Measurements from ENCODE around the gene TUBGCP3.

Gene TUBGCP3

DNA sequence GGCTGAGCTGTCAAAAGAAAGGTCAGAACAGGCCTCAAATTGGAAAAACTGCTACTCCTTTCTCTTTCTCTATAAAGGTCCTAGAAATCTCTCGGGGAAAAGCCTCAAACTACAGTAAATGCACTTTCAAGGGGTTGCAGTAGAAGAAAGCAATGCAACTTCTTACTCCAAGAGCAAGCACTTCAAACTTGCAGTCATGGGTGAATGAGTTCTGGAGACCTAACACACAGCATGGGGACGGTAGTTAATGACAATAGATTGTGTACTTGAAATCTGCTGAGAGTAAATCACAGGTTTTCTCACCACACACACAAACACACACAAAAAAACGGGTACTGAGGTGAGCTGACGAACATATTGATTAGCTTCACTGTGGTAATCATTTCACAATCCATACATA lies 11.8 kb downstream of the TUBGCP3 start:
- peaks cover 4% of the 10 kb centered on the region; the same call in 1 of the 2 replicates for H3K9me3 ChIP-seq
- H3K36me3 ChIP-seq = peaks cover 5% of the 10 kb centered on the region
- DNase-seq = no peak
- no peaks in the 10 kb centered on the region for H3K27me3 ChIP-seq
- TF ChIP-seq, protein P1, sequence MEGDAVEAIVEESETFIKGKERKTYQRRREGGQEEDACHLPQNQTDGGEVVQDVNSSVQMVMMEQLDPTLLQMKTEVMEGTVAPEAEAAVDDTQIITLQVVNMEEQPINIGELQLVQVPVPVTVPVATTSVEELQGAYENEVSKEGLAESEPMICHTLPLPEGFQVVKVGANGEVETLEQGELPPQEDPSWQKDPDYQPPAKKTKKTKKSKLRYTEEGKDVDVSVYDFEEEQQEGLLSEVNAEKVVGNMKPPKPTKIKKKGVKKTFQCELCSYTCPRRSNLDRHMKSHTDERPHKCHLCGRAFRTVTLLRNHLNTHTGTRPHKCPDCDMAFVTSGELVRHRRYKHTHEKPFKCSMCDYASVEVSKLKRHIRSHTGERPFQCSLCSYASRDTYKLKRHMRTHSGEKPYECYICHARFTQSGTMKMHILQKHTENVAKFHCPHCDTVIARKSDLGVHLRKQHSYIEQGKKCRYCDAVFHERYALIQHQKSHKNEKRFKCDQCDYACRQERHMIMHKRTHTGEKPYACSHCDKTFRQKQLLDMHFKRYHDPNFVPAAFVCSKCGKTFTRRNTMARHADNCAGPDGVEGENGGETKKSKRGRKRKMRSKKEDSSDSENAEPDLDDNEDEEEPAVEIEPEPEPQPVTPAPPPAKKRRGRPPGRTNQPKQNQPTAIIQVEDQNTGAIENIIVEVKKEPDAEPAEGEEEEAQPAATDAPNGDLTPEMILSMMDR (IDR thresholded peaks at IDR 0.05; ENCODE audit: low read depth, low read length) = no peak
- no peaks in the 10 kb centered on the region; the same call in 1 of the 2 replicates for H3K4me1 ChIP-seq
- no peak overlapping the region for H3K4me3 ChIP-seq (ENCODE audit: low read depth, low read length)

DNA sequence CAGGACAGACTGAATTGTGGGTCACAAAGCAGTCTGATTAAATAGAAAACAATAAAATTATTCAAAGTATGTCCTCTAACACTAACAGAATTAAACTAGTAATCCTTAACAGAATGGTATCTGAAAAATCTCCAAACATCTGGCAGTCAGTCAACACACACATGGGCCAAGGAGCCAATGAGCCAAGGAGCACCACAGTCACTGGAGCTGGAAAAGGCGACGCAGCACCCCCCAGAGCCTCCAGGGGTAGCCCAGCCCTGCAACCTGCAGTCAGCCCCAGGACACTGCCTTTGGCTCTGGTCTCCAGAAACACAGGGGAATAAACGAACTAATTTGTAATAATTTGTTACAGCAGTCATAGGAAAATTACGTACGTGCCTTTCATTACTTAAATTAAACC lies 12.3 kb downstream of the TUBGCP3 start:
- Histone ChIP-seq H3K27me3 (no peaks in the 10 kb centered on the region), H3K36me3 (peaks cover 5% of the 10 kb centered on the region), H3K4me1 (no peaks in the 10 kb centered on the region; the same call in 1 of the 2 replicates), H3K9me3 (peaks cover 4% of the 10 kb centered on the region; the same call in 1 of the 2 replicates), H3K4me3 (ENCODE audit: low read depth, low read length) (no peak overlapping the region)
- DNase-seq = no peak
- TF ChIP-seq, protein P1 (IDR thresholded peaks at IDR 0.05; ENCODE audit: low read depth, low read length) = 0 out of 2 replicates have a peak, but pooled peaks have one; percentile 21

DNA sequence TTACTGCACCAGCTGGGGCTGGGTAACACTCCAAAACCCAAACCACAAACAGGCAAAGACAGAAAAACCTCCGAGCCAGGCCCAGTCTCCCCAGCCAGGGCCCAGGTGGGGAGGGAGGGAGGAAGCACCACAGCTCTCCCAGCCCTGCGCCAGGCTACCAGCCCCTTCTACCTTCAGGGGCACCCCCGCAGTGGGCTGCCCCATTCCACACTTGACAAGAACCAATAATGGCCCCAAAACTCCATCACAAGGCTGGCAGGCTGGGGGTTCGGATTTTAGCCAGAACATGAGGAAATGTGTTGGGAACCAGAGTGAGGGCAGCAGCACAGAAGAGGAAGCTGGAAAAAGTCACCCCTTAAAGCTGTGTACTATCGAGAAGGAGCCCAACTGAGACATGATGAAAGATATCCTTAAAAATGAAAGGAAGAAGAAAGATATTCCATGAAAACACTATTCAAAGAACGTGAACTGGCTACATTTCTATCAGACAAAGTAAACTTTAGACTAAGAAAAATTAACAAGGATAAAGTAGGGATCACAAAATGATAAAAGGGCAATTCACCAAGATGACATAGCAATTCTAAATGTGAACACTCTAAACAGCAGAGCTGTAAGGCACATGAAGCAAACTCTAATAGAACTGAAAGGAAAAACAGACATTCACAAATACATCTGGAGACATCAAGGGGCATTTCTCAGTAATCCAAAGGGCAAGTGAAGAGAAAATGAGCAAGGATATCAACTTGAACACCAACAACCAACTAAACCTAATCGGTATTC lies 12.9 kb downstream of the TUBGCP3 start:
- no peak overlapping the region for H3K4me3 ChIP-seq (ENCODE audit: low read depth, low read length)
- no peaks in the 10 kb centered on the region for H3K27me3 ChIP-seq
- no peaks in the 10 kb centered on the region; the same call in 1 of the 2 replicates for H3K4me1 ChIP-seq
- TF ChIP-seq, protein P1 (IDR thresholded peaks at IDR 0.05; ENCODE audit: low read depth, low read length) = no peak
- H3K36me3 ChIP-seq = peaks cover 5% of the 10 kb centered on the region
- peaks cover 4% of the 10 kb centered on the region; the same call in 1 of the 2 replicates for H3K9me3 ChIP-seq
- no peak for DNase-seq

DNA sequence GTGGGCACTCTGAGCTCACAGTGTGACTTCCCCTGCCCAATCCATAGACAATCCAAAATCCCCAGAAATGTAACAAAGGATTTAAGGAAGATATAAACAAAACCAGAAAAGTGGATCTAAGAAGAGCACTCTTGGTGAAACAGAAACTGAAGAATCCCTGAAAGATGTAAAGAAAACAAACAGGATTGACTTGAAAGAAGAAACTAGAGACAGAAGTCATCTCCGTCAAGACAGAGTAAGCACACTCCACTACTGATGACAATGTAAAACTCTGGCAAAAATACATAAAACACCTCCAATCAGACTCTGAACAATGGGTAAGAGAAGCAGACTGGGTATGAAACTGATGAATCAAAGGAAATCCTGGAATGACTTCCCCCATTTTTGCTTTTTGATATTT lies 13.5 kb downstream of the TUBGCP3 start:
- Histone ChIP-seq H3K4me3 (ENCODE audit: low read depth, low read length) (no peak overlapping the region), H3K36me3 (peaks cover 6% of the 10 kb centered on the region), H3K27me3 (no peaks in the 10 kb centered on the region), H3K9me3 (peaks cover 4% of the 10 kb centered on the region; the same call in 1 of the 2 replicates), H3K4me1 (no peaks in the 10 kb centered on the region; the same call in 1 of the 2 replicates)
- TF ChIP-seq, protein P1 (IDR thresholded peaks at IDR 0.05; ENCODE audit: low read depth, low read length) = no peak
- DNase-seq = no peak

DNA sequence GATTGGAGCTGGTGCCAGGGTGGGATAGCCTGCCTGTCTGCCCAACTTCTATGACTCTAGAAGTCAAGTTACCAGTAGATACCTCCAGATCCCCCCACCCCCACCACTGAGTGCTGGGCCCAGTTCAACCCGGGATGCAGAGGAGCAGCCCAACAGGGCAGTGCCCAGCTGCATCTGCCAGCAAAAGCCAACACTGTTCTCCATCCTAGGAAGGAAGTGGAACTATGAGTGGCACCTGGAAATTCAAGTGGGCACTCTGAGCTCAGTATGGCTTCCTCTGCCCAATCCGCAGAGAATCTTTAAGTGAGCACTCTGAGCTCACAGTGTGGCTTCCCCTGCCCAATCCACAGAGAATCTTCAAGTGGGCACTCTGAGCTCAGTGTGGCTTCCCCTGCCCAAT lies 14.2 kb downstream of the TUBGCP3 start:
- Histone ChIP-seq H3K4me1 (no peaks in the 10 kb centered on the region; the same call in 1 of the 2 replicates), H3K9me3 (peaks cover 4% of the 10 kb centered on the region; the same call in 1 of the 2 replicates), H3K36me3 (peaks cover 12% of the 10 kb centered on the region), H3K4me3 (ENCODE audit: low read depth, low read length) (no peak overlapping the region), H3K27me3 (no peaks in the 10 kb centered on the region)
- TF ChIP-seq, protein P1 (IDR thresholded peaks at IDR 0.05; ENCODE audit: low read depth, low read length) = no peak
- no peak for DNase-seq

DNA sequence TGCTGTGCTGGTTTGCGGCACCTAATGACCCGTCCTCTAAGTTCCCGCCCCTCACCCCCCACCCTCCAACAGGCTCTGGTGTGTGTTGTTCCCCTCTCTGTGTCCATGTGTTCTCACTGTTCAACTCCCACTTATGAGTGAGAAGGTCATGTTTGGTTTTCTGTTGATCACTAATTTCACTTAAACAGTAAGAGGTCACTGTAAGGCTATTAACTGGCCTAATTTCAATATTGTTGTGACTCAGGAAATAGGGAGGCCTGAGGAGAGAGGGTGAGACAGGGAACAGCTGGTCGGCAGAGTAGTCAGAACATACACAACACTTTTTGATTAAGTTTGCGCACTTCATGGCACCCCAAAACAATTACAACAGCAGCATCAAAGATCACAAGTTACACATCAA lies 15.6 kb downstream of the TUBGCP3 start:
- no peak for DNase-seq
- H3K36me3 ChIP-seq = peaks cover 15% of the 10 kb centered on the region
- H3K4me1 ChIP-seq = no peaks in the 10 kb centered on the region; the same call in 1 of the 2 replicates
- no peaks in the 10 kb centered on the region for H3K9me3 ChIP-seq
- no peak overlapping the region for H3K4me3 ChIP-seq (ENCODE audit: low read depth, low read length)
- no peaks in the 10 kb centered on the region for H3K27me3 ChIP-seq
- TF ChIP-seq, protein P1 (IDR thresholded peaks at IDR 0.05; ENCODE audit: low read depth, low read length) = no peak

All from BE2C (cell line).